SK-N-SH treated with all-trans-retinoic acid at 6 μM for 48 hours (cell line): ENCODE measurements around the gene CD276.

Experiments
- CREB5 ChIP-seq: fragments of 250-450 bp; sonication (Bioruptor Pico); IDR thresholded peaks from 2 replicates; pipeline ENCODE4 v1.5.1; 2020; ENCODE audit warnings: low read depth, mild to moderate bottlenecking, moderate library complexity
- ISL1 ChIP-seq: fragments of 250-450 bp; sonication (Bioruptor Pico); IDR thresholded peaks from 2 replicates; pipeline ENCODE4 v2.1.2; 2022; ENCODE audit warnings: mild to moderate bottlenecking, moderate library complexity

DNA sequence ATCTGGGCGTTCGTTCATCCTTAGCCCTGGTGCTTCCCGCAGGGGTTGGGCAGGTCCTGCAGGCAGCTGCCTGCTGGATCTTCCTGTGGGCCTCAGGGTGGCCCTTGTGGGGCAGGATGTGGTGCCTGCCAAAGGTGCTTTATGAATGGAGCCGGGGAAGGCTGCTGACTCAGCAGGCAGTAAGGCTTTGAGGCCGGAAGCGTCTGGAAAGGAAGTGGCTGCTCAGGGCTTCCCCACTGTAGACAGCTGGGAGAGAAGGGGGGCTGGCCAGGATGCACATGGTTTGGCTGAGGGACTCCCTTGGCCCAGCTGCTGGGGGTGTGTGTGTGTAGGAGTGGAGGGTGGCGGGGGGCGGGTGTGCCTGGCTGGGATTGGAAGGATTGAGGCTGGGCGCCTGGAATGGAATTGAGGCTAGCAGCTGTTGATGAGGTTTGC is 12.9 kb downstream of the CD276 start:
- TF ChIP-seq ISL1 (CRISPR knock-in tag): no peak
- TF ChIP-seq CREB5: no peak
